ENCODE measurements around the gene LRRN2.
A peak's percentile ranks its signal among the peaks of the same experiment; 100 is the strongest.

The LRRN2 gene

GRCh38 chr1:204688776-204689175, 3.2 kb upstream of the LRRN2 start:
- no peak for DNase-seq

GRCh38 chr1:204688007-204688406, 2.5 kb upstream of the LRRN2 start:
- no peak for DNase-seq

GRCh38 chr1:204684571-204685235, 835 bp downstream of the LRRN2 start:
- peak; percentile 31 for DNase-seq

GRCh38 chr1:204684206-204684570, 1.4 kb downstream of the LRRN2 start:
- no peak for DNase-seq

GRCh38 chr1:204683284-204684205, 2.0 kb downstream of the LRRN2 start:
- DNase-seq: no peak

GRCh38 chr1:204680461-204680860, 5.1 kb downstream of the LRRN2 start:
- no peak for DNase-seq

GRCh38 chr1:204680051-204680450, 5.5 kb downstream of the LRRN2 start:
- DNase-seq: no peak

GRCh38 chr1:204678721-204679475, 6.6 kb downstream of the LRRN2 start:
- DNase-seq: no peak

GRCh38 chr1:204677864-204678263, 7.7 kb downstream of the LRRN2 start:
- no peak for DNase-seq

- DNase-seq: no peak
Measured at GRCh38 chr1:204676043-204676442, 9.5 kb downstream of the LRRN2 start.

GRCh38 chr1:204673909-204674649, 11.5 kb downstream of the LRRN2 start:
- DNase-seq: peak; percentile 96

GRCh38 chr1:204673209-204673608, 12.3 kb downstream of the LRRN2 start:
- no peak for DNase-seq

- no peak for DNase-seq
Measured at GRCh38 chr1:204672482-204673121, 12.9 kb downstream of the LRRN2 start.

- DNase-seq: no peak
Measured at GRCh38 chr1:204672069-204672468, 13.5 kb downstream of the LRRN2 start.

- DNase-seq: no peak
Measured at GRCh38 chr1:204670152-204670927, 15.2 kb downstream of the LRRN2 start.

GRCh38 chr1:204669579-204669978, 16.0 kb downstream of the LRRN2 start:
- DNase-seq: no peak

- no peak for DNase-seq
Measured at GRCh38 chr1:204664384-204664651, 21.2 kb downstream of the LRRN2 start.

GRCh38 chr1:204663644-204664383, 21.7 kb downstream of the LRRN2 start:
- no peak for DNase-seq

GRCh38 chr1:204662530-204662929, 23.0 kb downstream of the LRRN2 start:
- no peak for DNase-seq

GRCh38 chr1:204660509-204660908, 25.0 kb downstream of the LRRN2 start:
- DNase-seq: no peak

GRCh38 chr1:204659056-204659455, 26.5 kb downstream of the LRRN2 start:
- peak; percentile 74 for DNase-seq

All from NCI-H1105 treated with DMSO at 0.1 percent for 48 hours (cell line).